NCI-H2196 (cell line): ENCODE results near the gene FBH1.
"Not testable (repeated sequence)": the region's sequence is repeated elsewhere in the genome, so short reads cannot be mapped to it uniquely, and the experiment has no call there.

ENCODE experiments used
- DNase-seq: peaks from one replicate; lab custom pipeline; 2025; ENCODE audit not compliant: unreplicated experiment; lab: John Stamatoyannopoulos, UW

Gene FBH1

DNA sequence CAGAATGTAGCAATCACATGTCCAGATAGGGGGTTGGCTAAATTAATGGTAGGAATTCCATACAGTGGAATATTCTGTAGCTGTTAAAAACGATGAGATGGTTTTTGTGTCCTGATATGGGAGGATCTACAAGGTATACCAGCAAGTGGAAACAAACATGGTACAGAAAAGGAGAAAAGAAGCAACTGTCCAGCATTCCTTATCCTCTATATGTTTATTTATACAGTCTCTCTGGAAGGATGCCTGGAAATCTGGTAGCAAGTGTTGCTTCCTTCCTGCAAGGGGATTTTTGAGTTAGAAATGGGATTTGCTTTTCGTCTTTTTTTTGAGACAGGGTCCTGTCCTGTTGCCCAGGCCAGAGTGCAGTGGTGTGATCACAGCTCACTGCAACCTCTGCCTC lies 68.0 kb downstream of the FBH1 start:
- DNase-seq = no peak

DNA sequence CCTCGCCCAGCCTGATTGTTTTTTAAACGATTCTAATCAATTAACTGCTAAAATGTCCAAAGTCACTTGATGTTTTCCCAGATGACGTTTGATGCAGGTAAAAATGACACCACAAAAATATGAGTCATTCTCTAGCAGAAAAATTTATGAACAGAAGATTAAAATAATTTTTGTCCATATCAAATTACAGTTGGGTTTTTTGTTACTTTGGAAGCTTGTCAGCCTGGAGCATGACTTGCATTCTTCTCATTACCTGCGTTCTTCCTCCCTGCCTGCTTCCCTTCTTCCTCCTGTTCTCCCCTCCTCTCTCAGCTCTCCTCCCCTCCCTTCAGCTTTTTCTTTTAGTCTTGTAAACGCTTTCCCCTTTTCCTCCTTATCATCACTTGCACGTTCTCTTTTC lies 68.6 kb downstream of the FBH1 start:
- DNase-seq = no peak

DNA sequence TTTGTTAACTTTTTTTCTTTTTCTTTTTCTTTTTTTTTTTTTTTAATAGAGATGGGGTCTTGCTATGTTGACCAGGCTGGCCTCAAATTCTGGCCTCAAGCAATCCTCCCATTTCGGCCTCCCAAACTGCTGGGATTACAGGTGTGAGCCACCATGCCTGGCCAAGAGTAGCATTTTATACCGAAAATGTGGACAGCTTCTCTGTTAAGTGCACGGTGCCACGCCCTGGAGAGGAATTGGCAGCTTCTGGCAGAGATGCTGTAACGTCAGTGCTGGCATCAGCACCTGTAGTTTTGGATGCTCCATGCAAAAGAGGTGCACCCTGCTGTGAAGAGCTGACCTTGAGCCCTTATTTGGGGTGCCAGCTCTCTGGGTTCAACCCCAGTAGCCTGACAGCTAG lies 69.1 kb downstream of the FBH1 start:
- DNase-seq = no peak

GRCh38 chr10:5959581-5960069 lies 69.6 kb downstream of the FBH1 start:
- DNase-seq = no peak

GRCh38 chr10:5960070-5960972 lies 70.3 kb downstream of the FBH1 start:
- DNase-seq = no peak

DNA sequence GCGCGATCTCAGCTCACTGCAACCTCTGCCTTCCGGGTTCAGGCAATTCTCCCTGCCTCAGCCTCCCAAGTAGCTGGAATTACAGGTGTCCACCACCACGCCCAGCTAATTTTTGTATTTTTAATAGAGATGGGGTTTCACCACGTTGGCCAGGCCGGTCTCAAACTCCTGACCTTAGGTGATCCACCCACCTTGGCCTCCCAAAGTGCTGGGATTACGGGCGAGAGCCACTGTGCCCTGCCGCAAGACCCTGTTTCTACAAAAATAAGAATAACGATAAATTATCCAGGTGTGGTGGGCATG lies 70.9 kb downstream of the FBH1 start:
- not testable (repeated sequence) for DNase-seq

DNA sequence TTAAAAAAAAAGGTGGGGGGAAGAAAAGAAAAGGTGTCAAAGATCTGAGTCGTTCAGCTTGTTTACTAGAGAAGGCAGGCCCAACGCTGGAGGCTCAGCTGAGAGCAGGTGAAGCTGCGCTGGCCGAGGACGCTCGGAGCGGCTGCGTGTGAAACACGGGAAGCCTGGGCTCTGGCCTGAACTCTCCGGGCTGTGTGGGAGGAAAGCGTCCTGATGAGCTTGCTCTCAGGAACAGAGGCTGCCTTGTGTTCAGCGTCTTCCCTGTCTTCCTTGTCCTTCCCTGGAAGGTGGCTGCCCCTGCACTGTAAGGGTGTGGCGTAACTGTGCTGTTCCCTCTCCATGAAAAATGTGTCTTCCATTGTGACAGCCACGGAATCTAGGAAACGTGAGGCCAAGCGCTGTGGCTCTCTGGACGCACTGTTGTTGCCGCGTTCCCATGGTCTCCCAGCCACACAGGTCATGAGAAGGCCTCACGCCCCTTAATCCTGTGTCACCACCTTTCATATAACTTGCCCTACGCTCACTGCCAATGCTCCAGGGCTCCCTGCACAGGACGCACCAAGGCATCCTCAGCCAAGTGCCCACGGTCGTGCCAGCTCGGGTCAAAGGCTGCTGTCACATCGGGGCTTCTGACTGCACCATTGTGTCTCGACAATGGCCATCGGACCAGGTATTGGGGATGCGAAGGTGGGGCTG lies 71.5 kb downstream of the FBH1 start:
- DNase-seq = no peak

GRCh38 chr10:5962358-5962940 lies 72.4 kb downstream of the FBH1 start:
- DNase-seq = not testable (repeated sequence)

- no peak for DNase-seq
Measured at GRCh38 chr10:5963071-5963470, 73.0 kb downstream of the FBH1 start.

DNA sequence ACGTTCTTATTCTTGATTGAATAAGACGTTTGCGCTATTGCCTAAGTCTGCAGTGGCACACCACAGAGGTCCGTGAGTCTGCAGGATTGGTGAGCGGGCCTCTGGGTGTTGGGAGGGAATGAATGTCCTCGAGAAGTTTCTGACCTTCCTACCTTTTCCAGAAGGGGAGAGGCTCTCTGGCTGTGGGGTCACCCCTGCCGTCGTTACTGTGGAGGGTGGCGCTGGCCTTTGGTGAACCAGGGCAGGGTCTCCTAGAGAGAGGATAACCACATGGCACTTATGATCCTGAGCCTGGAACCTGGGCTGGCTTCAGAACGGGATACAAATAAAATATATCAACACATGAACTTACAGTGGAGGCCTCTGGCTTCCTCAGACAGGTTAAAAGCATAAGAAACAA lies 73.5 kb downstream of the FBH1 start:
- no peak for DNase-seq

GRCh38 chr10:5964736-5965135 lies 74.7 kb downstream of the FBH1 start:
- DNase-seq = no peak

GRCh38 chr10:5965266-5965665 lies 75.2 kb downstream of the FBH1 start:
- DNase-seq = no peak

DNA sequence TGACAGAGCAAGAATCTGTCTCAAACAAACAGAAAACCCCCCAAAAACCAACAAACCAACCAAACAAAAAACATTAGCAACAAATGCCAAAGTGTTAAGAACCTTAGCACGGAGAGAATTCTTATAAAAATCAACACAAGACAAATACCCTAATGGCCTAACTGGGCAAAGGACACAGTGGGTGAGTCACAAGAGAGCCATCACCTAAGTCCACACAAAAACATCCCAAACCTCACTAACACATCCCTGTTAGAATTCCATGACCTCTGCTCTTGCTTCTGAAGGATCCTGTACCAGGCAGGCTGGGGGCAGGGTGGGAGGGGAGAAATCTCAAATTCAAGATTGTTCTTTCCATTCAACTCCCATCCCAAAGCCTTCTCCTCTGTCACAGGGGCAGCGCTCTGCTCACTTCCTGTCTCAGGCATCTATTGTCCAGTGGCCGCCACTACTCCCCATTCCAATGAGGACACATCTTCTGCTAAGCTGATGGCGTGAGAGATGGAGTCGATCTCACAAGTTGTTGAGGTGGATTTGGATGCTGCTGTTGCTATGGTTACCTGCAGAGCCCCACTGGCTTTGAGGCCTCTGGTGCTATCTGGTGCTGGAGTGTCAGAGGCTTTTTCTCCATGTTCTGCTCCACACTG lies 78.1 kb downstream of the FBH1 start:
- no peak for DNase-seq

DNA sequence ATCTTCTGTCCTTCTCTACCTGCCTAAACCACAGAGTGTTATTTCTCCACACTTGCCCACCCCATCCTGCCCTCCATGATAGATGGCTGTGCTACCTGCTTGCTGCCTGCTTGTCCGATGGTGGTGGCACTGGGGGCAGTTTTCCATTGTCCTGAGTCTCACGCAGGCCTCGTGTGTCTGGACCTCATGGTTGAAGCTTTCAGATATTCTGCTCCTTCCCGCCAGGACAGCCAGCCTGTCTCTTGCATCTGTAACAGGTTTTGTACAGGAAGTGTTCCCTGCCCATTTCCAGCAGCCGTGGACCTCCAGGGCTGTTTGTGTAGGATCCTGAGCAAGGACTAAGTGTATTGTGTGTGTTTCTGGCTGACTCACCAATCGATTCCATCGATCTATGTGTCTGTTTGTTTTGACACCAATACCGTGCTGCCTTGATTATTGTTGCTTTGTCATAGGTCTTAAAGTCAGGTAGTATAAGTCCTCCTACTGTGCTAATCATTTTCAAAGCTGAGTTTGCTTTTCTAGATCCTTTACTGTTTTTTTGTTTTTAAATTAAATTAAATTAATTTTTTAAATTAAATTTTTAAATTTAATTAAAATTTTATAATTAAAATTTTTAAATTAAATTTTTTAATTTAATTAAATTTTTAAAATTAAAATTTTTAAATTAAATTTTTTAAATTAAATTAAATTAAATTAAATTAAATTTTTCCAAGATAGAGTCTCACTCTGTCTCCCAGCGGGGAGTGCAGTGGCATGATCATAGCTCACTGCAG lies 78.8 kb downstream of the FBH1 start:
- no peak for DNase-seq

DNA sequence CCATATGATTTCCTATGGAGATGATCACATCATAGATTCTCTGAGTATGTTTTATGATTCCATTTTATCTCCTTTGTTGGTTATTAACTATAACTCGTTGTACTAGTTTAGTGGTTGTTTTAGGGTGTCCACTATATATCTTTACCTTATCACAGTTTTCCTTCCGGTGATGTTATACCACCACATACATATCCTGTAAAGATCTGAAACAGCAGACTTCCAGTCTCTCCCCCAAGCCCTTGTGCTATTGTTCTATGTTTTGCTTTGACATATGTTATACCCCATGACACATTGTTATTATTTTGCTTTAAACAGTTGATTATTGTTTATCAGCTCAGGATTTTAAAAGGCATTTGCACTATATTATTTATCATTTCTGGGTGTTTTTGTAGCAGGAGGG lies 80.0 kb downstream of the FBH1 start:
- no peak for DNase-seq

- no peak for DNase-seq
Measured at GRCh38 chr10:5970527-5970926, 80.5 kb downstream of the FBH1 start.

DNA sequence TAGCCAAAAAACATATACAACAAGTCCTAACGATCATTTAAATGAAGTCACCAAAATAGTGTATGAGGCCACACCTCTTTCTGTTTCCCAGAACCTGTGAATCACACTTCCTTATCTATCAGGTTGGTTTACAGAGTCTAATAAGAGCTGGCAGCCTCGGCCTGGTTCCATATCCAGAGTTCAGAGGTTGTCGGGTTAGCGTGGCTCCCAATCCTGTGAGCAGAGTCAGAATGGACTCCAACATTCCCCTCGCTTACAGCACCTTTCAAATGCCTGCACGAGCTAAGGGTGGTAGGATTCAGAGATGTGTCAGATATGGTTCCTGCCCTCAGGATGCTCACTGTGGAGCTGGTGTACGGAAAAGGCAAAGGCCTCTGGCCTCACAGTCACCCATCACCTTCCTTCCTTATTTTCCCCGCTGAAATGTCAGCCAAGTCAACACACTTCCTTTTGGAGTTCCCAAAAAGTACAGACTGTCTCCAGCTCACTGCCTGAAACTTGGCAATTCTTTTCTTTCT lies 81.3 kb downstream of the FBH1 start:
- DNase-seq = no peak

- no peak for DNase-seq
Measured at GRCh38 chr10:5971886-5972285, 81.8 kb downstream of the FBH1 start.

DNA sequence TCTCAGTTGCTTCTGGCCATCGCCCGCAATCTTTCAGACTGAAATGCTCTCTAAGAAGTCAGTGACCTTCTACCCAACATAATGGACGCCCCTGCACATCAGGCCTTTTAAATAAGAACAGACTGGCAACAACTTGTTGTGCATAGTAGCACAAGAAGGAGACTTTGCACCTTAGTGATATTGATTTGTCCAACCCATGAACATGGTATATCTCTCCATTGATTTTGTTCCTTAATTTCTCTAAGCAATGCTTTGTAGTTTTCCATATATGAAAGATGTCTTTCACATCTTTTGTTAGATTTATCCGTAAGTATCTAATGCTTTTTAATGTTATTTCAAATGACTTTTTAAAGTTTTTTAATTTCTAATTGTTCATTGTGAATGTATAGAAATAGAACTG lies 83.0 kb downstream of the FBH1 start:
- no peak for DNase-seq

- DNase-seq = no peak
Measured at GRCh38 chr10:5975641-5976473, 85.8 kb downstream of the FBH1 start.
